ENCODE data around the gene CPS1.

DNA sequence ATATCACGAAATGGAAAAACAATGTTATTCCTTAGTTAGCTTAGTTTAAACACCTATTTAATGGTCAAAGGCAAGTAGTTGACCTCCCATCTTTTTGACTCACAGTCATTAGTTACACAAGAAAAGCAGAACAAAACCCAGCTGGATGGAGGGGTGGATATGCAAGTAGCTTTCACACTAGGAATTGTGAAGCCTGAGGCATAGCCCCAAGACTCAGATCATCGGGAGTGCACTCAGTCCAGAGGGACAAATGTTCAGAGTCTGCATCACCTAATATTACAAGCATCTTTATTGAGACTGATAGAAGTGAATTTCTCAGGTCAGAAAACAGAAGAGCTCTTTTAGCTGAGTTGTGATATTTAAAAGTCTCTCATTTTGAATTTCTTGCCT, 15.5 kb upstream of the CPS1 start:
- TF ChIP-seq POLR2A (IDR thresholded peaks at IDR 0.05): no peak
- TF ChIP-seq, protein P1, sequence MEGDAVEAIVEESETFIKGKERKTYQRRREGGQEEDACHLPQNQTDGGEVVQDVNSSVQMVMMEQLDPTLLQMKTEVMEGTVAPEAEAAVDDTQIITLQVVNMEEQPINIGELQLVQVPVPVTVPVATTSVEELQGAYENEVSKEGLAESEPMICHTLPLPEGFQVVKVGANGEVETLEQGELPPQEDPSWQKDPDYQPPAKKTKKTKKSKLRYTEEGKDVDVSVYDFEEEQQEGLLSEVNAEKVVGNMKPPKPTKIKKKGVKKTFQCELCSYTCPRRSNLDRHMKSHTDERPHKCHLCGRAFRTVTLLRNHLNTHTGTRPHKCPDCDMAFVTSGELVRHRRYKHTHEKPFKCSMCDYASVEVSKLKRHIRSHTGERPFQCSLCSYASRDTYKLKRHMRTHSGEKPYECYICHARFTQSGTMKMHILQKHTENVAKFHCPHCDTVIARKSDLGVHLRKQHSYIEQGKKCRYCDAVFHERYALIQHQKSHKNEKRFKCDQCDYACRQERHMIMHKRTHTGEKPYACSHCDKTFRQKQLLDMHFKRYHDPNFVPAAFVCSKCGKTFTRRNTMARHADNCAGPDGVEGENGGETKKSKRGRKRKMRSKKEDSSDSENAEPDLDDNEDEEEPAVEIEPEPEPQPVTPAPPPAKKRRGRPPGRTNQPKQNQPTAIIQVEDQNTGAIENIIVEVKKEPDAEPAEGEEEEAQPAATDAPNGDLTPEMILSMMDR (IDR thresholded peaks at IDR 0.05): no peak

Measured in uterus (tissue), 2 donors.